Gastroesophageal sphincter (tissue), 4 donors: ENCODE measurements around the gene OR2H1. TPM values are rescaled to one million over a fixed set of nuclear protein-coding genes. Genes with fewer than 3 reads are reported as not detected.

Source experiments
- ATAC-seq: fragments of 150-250 bp; one replicate; pipeline ENCODE4 v1.9.1; 2016; ENCODE audit warnings: mild to moderate bottlenecking, moderate library complexity
- H3K27ac ChIP-seq, 4 donors: fragments of 200-600 bp; sonication (generic) in 3 of 4; 1 replicate in 3 of 4; 2 replicates in 1 of 4; pipeline ENCODE4 v1.5.1; 2016 to 2019
- H3K27me3 ChIP-seq: fragments of 200-600 bp; sonication (generic); one replicate; pipeline ENCODE4 v1.5.1; 2019
- H3K36me3 ChIP-seq, 2 donors: fragments of 200-600 bp; sonication (generic); one replicate each; pipeline ENCODE4 v1.5.1; 2019; ENCODE audit warnings: control low read depth in 1 of 2
- H3K4me1 ChIP-seq, 3 donors: fragments of 200-600 bp; sonication (generic); 1 replicate in 2 of 3; 2 replicates in 1 of 3; pipeline ENCODE4 v1.5.1; 2016 to 2019; ENCODE audit warnings: control low read depth in 2 of 3
- H3K4me3 ChIP-seq, 2 donors: fragments of 200-600 bp; sonication (generic); one replicate each; pipeline ENCODE4 v1.5.1; 2019; ENCODE audit warnings: mild to moderate bottlenecking in 1 of 2, moderate library complexity in 1 of 2
- H3K9me3 ChIP-seq, 3 donors: fragments of 200-600 bp; sonication (generic); one replicate each; pipeline ENCODE4 v1.5.1; 2017 to 2019; ENCODE audit warnings: control low read depth in 2 of 3
- CTCF ChIP-seq, 4 experiments: fragments of 200-600 bp in 2 of 4; fragments of 450-650 bp in 2 of 4; sonication (generic) in 1 of 4; IDR thresholded peaks; one replicate each; pipeline ENCODE4 v1.5.1; 2017 to 2019; ENCODE audit warnings: antibody characterized with exemption in 4 of 4, mild to moderate bottlenecking in 2 of 4, moderate library complexity in 2 of 4
- EP300 ChIP-seq: sonication (generic); formaldehyde crosslinking; IDR thresholded peaks from one replicate; pipeline ENCODE4 v1.6.1; 2017; ENCODE audit warnings: antibody characterized with exemption, mild to moderate bottlenecking
- POLR2A ChIP-seq, 2 donors: fragments of 450-650 bp; IDR thresholded peaks; one replicate each; pipeline ENCODE4 v1.6.1; 2017; ENCODE audit warnings: antibody characterized with exemption in 2 of 2, mild to moderate bottlenecking in 2 of 2, moderate library complexity in 1 of 2
- POLR2AphosphoS5 ChIP-seq: sonication (generic); formaldehyde crosslinking; IDR thresholded peaks from one replicate; pipeline ENCODE4 v1.6.1; 2017; ENCODE audit warnings: antibody characterized with exemption
- WGBS, 2 donors: methylation state at CpG; one replicate each; pipeline ENCODE4 v1.1.5; 2018; ENCODE audit warnings: low coverage in 1 of 2; 5-methylcytosine and 5-hydroxymethylcytosine counted together
- total RNA-seq, 4 donors: library from RNA; depleted of rRNA; stranded (reverse); fragments of >200 nt; gene quantifications; one replicate each; pipeline ENCODE4 v1.1.0, GENCODE V29; 2016

Gene OR2H1
- total RNA-seq, 4 donors from 2014 or later = not detected

GRCh38 chr6:29465801-29466200 lies 8.8 kb downstream of the OR2H1 start:
- Histone ChIP-seq H3K4me1 (no peaks in the 10 kb centered on the region), H3K9me3 (no peaks in the 10 kb centered on the region), H3K36me3 (no peaks in the 10 kb centered on the region), H3K4me3 (no peak overlapping the region), H3K27me3 (peaks cover 3% of the 10 kb centered on the region), H3K27ac (no peak overlapping the region)
- no peak for TF ChIP-seq POLR2A (IDR thresholded peaks at IDR 0.05)
- TF ChIP-seq CTCF (IDR thresholded peaks at IDR 0.05) = no peak
- TF ChIP-seq EP300 = no peak
- TF ChIP-seq POLR2AphosphoS5 = no peak
- no peak for ATAC-seq
- WGBS, 2 donors = 75 to 85% methylated on average over 2 of the region's 2 CpGs

- no peak for TF ChIP-seq POLR2AphosphoS5
- no peak for TF ChIP-seq POLR2A (IDR thresholded peaks at IDR 0.05)
- no peak for TF ChIP-seq EP300
- no peak for TF ChIP-seq CTCF (IDR thresholded peaks at IDR 0.05)
- 50 to 67% methylated on average over 5 of the region's 6 CpGs for WGBS, 2 donors
- Histone ChIP-seq H3K27ac (no peak overlapping the region), H3K36me3 (no peaks in the 10 kb centered on the region), H3K4me1 (no peaks in the 10 kb centered on the region), H3K9me3 (no peaks in the 10 kb centered on the region), H3K27me3 (peaks cover 3% of the 10 kb centered on the region), H3K4me3 (no peak overlapping the region)
- no peak for ATAC-seq
Measured at GRCh38 chr6:29466241-29466640, 9.3 kb downstream of the OR2H1 start.

- no peaks in the 10 kb centered on the region for H3K9me3 ChIP-seq
- H3K4me1 ChIP-seq = no peaks in the 10 kb centered on the region
- H3K4me3 ChIP-seq = no peak overlapping the region
- 60% methylated on average over 1 of the region's 2 CpGs; no CpG with 5 or more reads in 1 of the 2 donors for WGBS, 2 donors
- ATAC-seq = no peak
- H3K27ac ChIP-seq = no peak overlapping the region
- H3K36me3 ChIP-seq = no peaks in the 10 kb centered on the region
- TF ChIP-seq EP300 (no peak), POLR2AphosphoS5 (no peak), POLR2A (IDR thresholded peaks at IDR 0.05) (no peak), CTCF (IDR thresholded peaks at IDR 0.05) (no peak)
- H3K27me3 ChIP-seq = no peaks in the 10 kb centered on the region
Measured at GRCh38 chr6:29474996-29475395, 18.0 kb downstream of the OR2H1 start.

GRCh38 chr6:29477923-29478450 lies 21.0 kb downstream of the OR2H1 start:
- TF ChIP-seq CTCF (IDR thresholded peaks at IDR 0.05) (no peak), POLR2A (IDR thresholded peaks at IDR 0.05) (no peak), EP300 (no peak), POLR2AphosphoS5 (no peak)

GRCh38 chr6:29478740-29479139 lies 21.8 kb downstream of the OR2H1 start:
- no peaks in the 10 kb centered on the region for H3K36me3 ChIP-seq
- peaks cover 0 to 9% (median 0%) of the 10 kb centered on the region in 3 donors for H3K9me3 ChIP-seq
- no peak overlapping the region for H3K27ac ChIP-seq
- H3K4me1 ChIP-seq = no peaks in the 10 kb centered on the region
- ATAC-seq = no peak
- no peak overlapping the region for H3K4me3 ChIP-seq
- WGBS, 2 donors = 77 to 85% methylated on average over 5 of the region's 5 CpGs
- no peaks in the 10 kb centered on the region for H3K27me3 ChIP-seq
- no peak for TF ChIP-seq CTCF (IDR thresholded peaks at IDR 0.05)
- TF ChIP-seq POLR2AphosphoS5 = no peak
- TF ChIP-seq EP300 = no peak
- TF ChIP-seq POLR2A (IDR thresholded peaks at IDR 0.05) = no peak

More at GRCh38 chr6:29477923-29478450, 21.0 kb downstream of the OR2H1 start:
- no peaks in the 10 kb centered on the region for H3K27me3 ChIP-seq
- no peak overlapping the region for H3K27ac ChIP-seq
- peaks cover 0 to 9% (median 0%) of the 10 kb centered on the region in 3 donors for H3K9me3 ChIP-seq
- H3K36me3 ChIP-seq = no peaks in the 10 kb centered on the region
- no peaks in the 10 kb centered on the region for H3K4me1 ChIP-seq
- no peak overlapping the region for H3K4me3 ChIP-seq
- ATAC-seq = no peak
- 34 to 60% methylated on average over 2 to 5 of the region's 5 CpGs for WGBS, 2 donors
